ENCODE results near the gene SYT6.
"Not testable (repeated sequence)": the region's sequence is repeated elsewhere in the genome, so short reads cannot be mapped to it uniquely, and the experiment has no call there.

Gene SYT6

DNA sequence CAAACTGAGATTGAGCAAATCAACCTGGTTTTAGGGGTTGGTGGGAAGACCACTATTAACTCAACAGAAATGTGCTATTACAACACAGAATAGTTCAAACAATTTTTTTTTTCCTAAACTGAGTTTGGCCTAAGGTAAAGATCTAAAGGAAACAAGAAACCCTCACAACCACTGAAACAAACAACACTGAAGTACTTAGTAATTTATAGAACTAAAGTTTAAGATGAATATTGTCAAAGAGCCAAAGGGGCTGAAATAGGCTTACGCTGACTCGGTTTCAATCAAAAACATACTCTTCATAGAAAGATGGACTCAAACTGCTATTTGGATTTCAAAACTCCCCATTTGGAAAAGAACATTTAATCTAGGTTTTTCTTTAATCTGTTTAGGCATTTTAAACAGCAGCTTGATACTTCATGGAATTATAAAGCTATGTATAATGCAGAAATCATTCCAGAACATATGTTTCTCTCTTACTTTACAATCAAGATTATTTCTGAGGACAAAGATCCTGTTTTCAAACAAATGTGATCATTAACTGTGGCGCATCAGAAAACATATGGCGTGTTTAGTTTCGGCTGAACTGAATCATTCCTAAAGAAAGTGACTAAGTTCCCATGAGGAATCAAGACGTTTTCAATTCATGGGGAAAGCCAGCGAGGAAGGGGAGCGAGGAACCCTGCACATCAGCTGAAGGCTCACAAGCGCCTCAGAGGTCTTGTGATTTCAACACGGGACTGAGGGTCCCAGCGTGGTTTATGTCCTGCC lies 62.7 kb downstream of the SYT6 start:
- no peak for DNase-seq

DNA sequence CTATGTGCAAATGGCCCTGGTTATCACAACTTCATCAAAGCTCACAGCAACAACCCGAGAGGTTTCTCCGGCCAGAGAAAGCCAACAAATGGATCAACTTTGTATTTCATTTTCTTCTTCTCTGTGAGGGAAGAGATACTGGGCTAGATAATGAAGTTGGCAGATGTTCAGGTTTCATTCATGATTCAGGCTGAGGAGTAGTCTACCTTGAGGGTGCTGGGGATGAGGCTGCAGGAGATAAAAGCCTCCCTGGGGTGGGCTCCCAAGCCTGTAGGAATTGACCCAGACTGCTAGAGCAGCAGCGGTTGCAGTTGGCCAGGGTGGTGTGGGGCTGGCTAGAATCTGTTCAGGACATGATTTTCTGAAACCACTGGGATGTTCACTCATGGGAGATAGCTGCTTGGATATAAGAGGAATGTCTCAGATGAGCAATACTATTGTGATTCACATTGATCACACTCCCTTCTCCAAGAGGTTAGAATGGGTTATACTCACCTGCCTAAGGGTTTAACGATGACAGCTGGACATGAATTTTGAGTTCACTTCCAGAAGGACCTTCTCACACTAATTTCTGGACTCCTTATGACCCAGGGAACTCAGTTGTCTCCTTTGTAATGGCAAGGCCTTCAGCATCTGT lies 64.0 kb downstream of the SYT6 start:
- no peak for DNase-seq

DNA sequence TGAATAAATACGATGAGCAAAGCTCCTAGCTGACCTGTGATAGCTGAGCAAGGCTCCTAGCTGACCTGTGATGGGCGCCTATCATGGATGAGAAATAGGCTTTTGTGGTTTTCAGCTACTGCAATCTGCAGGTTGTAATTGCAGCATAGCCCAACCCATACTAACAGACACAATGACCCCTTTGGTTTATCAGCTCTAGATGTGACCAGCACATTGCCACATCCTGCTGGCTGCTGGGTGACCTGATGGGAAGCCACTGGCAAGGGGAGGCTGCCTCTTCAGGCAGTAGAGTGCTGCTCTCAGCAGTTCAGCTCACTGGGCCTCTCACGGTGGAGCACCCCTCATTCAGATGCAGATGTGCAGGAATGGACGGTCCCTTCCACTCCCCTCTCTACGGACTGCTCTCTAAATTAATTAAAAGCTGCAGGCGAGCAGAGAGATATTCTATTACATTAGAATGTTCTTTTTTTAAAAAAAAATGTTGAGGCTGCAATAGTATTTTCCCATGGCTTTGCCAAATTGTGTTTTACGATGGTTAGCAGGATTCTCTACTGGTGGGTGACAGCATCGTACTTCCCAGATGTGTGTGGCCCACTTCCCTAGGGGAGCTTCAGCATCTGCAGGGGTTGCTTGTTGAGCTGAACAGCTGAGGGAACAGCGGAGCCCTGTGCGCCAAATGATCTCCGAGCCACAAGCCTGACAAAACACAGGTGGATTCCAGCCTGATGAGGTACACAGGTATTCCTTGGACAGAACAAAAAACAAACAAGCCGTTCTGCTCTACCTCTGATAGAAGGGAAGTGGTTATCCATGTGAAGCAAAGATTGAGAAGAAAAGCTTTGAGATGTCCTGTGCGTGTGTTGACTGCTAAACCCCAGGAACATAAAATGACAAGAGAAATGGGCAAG lies 65.0 kb downstream of the SYT6 start:
- DNase-seq = no peak

DNA sequence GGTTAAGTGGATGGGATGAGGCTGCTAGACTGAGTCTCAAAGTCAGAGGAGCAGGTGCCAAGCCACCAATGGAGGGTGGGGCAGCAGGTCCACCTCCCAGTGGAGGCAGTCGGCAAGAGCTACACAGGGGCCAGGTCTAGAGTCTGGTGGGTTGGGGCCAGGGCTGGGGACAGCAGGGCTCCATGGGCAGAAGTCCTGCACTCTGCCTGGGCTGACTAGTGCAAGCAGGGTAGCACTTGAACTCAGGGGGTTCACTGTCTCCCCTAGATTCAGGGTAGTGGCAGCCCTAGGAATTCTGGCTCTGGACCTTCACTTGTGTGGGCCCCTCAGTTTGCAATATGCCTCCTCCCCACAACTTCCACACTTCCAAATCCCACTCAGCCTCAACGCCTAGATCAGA lies 66.2 kb downstream of the SYT6 start:
- DNase-seq = no peak

DNA sequence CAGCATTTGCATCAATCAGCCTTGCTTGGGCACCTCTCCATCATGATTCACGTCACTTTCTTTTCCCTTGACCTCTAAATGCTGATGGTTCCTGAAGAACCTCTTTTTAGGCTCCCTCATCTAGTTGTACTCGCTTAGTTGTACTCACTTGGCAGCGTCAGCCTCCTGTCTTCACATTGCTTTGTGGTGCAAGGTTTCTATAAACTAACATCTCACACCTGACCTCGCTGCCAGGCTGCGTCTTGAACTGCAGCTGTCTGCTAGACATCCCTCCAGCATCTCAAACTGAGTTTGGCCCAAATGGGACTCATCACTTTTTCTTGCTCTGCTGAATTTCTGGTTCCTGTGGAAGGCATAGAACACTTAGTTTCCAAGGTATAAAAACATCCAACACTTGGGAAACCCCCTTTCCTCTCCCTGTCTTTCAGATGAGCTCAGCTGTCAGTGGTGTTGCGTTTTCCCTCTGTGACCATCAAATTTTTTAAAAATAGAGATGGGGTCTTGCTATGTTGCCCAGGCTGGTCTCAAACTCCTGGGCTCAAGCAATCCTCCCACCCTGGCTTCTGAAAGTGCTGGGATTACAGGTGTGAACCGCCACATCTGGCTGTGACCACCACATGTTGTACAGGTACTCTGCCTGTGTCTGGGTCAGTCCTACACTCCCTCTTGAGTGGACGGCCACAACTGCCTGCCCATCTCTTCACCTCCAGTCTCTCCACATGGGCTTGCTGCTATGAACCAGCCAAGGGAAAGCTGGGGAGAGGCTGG lies 66.9 kb downstream of the SYT6 start:
- no peak for DNase-seq

DNA sequence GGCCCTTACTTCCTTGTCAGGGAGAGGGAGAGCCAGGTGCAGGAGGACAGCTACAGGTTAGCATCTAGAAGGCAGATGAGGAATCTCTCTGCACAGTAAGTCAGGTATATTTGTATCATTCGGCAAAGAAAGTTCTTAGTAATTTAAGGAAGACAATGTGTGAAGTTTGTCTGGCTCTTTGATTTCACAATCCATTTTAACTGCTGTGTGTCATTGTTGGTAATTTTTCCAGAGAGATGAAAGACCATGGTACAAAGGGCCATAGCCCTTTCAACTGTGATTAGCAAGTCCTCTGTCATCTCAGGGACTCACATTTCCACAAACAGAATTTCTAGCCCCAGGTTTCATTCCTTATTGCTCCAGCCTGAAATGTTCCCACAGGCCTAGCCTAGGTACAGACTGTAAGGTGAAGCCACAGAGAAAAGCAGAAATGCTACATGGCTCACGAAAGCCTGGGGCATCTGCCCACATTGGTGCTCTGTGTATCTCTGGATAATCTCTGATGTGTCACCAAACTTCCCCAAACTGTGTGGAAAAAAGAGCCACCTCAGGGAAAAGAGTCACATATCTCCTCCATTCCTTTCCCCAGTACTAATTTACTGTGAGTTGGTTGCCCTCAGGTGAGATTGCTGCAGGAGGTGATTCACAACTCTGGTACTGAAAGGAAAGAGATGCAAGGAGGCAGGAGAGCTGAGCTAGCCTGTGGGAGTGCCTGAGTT lies 70.6 kb downstream of the SYT6 start:
- DNase-seq = no peak

DNA sequence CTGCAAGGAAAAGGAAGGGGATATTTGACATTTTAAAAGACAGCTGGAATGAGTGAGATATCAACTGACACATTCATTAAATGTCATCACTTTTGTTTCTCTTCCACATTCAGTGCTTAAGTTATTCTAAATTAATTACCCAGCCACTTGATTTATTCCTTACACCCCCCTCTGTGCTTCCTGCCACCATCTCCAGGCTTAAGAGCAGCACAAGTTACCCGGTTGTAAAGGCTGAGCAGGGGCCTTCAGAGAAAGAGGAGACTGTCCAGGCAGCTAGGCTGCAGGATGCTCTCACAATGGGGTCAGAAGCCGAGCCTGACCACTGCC lies 71.4 kb downstream of the SYT6 start:
- DNase-seq = no peak

DNA sequence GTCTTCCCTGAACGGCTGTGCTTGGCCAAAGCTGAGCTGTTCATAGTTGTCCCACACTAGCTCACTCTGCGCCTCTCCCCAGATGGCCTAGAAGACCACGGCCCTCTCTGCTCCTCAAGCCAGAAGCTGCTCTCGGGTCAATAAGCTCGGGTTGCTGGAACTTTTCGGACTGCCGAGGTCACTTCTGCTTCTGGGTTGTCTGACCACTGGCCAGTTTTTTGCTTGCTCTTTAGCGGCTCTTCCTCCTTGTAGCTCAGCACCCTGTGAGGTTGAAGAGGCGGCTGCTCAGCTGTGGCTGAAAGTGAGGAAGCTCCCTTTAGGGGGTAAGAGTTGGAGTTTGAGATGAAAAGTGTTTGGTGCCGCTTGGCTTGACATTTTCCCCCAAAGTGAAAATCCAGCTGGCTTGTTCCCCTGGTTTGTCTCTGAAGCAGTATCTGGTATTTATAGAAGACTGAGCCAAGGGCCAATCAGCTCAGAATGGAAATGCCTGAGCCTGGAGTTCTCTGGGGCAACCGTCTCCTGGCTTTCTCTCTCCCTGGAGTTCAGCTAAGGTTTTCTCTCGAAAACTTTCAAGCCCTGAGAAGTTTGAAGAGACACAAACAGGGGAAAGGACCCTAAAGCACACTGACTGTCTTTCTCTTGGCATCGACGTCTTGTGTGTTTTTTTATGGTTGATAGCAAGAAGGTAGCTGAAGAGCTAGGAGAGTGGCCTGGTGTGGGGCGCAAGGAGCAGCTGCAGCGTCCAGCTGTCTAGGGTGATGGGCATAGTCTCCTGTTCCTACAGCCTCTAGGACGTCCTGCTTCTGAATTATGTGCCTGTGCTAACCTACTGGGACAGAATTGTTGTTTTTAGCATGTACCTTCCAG lies 72.0 kb downstream of the SYT6 start:
- DNase-seq = no peak

DNA sequence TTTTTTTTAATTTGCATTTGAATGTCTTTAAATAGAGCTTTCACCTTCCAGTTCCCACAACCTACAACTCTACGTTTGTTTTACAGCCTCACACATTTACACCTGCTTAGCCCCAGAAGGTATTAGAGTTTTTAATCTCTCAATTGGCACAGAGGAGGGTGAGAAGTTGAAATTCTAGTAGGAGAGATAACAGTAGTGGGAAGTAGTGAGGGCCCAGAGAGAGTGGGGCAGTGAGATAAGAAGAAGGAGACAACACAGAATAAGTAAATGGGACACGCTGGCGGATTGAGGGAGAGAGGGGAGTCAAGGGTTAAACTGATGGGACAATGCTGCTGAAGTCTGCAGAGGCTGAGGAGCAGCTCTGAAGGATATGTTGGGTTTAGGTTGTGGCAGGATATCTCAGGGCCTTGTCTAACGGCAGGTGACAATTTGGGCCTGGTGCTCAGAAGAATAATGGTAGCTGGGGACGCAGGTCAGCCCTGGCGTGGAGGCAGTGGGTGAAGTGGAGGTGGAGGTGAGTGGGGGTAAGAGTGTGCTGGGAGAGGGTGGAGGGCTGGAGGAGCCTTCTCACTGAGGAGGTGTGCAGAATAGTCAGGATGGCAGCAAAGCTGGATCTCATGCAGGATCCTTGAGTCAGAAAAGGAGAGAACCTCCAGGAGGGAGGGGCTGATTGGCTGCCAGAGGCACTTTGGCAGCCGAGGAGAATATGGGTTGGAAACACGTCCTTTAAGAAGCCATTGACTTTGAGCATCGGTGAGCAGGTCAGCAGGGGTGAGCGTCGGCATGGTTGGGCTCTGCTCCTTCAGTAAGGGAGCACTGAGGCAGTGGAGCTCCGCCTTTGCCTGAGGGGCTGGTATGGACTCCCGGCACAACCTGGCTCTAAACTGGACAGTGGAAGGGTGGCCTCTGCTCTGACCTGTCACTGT lies 72.9 kb downstream of the SYT6 start:
- DNase-seq = no peak

DNA sequence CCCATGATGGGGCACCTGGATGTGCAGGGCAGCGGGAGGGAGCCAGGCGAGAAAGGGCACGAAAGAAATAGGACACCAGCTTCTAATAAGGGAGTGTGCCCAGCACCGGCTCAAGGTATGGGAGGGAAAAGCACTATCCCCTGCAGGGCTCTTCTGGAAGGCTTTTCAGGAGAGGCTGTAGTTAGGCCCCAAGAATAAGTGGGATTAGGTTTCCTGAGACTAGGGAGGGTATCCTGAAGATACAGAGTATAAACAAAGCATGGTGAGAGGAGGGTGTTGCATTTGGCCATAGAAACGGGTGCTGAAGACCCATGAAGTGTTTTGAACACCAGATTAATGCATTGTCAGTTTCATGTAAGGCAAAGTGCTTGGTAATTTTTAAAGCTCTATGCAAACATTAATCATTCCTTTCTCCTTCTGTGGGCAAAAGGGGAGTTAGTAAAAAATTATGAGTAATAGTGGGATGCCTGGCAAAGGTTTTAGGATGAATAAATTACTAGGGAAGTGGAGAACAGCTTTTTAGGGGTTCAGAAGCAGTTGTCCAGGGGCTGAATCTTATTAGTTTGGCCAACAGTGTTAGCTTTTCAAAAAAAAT lies 74.0 kb downstream of the SYT6 start:
- DNase-seq = no peak

DNA sequence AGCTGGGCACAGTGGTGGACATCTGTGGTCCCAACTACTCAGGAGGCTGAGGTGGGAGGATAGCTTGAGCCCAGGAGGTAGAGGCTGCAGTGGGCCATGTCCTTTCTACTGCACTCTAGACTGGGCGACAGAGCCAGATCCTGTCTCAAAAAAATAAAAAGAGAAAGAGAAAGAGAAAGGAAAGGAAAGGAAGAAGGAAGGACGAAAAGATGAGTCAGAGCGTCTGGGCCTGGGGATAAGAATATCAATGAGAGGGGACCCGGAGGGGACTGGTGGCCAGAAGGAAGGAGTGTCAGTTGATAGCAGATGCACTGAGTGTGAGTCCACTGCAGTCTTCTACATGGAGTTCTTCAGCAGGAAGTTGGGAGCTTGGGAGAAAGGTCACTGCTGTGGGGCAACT lies 75.6 kb downstream of the SYT6 start:
- no peak for DNase-seq

DNA sequence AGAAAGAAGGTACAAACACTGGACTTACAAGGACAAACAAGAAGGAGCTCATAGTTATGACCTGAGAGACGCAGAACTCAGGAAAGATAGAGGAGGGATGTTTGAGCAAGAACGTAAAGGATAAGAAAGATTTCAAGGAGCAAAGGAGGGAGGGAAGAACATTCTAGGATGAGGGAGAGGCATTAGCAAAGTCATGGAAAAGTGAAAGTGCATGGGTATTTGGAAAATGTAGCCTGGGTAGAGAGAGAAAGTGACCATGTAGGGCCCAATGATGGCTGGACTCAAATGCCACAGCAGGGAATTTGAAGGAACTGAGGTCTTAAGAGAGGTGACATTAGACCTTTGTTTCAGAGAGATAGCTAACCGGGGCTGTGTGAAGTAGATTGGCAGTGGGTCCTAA lies 76.5 kb downstream of the SYT6 start:
- DNase-seq = no peak

DNA sequence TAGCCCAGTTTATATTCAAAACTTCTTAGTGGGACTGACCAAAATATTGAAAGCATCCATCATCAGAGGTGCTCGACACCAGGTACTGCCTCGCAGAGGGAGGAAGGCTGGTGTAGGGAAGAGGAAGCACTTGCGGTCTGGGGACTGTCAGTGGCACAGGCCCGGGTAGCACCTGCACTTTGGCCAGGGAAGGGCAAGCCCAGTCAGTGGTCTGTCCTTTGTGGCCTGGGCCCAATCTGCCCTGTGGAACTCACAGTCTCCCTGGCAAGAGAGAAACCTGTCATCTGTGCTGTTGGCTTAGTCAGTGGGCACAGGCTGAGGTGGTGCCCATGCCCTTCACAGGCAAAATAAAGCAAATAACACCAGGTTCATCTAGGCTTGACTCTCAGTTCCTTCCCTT lies 77.4 kb downstream of the SYT6 start:
- DNase-seq = no peak

DNA sequence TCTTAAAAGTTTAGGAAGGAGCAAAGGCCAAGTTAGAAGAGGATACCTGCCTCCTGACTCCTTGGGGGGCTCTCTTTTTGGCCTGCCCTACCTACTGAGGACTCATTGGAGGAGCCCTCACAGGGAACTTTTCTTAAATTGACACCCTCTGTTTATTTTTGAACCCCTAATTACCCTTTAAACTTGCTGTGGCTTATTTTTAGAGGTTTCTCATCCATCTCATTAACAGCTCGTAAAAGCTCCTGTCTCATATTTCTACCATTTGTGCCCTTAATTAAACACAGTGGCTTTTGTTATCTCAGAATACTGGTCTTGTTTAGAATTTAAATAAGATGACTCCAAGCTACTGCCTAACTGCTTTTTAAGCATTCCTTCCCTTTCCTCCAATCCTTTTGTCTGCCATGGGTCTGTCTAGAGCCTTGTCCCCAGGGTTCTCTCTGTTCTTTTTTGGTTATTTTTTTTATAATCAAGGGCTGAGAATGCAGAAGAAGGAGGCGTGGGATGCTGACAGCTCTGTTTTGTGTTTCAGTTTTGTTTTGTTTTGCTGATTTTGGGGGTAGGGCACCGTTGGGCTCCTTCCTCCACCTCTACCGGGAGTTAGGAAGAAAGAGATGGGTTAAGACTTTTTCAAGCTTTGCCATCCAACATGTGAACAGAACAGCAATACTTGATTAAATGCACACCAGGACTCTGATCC lies 78.0 kb downstream of the SYT6 start:
- no peak for DNase-seq

DNA sequence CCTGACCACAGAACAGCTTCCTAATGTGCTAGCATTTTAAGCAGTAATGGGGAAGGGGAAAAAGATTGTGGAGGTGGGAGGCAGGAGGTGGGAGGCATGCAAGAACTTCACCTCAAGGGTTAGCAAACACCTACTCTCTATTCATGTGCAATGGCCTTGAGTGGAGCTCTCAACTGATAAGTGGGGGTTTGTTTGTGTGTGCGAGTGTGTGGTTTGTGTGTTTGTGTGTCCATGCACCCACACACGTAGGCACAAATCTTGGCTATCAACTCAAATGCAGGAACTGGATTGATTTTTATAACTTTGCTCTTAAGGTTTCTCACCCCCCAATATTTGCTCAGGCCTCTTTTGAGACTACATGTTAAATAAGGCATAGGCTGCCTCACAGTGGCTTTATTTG lies 78.6 kb downstream of the SYT6 start:
- no peak for DNase-seq

DNA sequence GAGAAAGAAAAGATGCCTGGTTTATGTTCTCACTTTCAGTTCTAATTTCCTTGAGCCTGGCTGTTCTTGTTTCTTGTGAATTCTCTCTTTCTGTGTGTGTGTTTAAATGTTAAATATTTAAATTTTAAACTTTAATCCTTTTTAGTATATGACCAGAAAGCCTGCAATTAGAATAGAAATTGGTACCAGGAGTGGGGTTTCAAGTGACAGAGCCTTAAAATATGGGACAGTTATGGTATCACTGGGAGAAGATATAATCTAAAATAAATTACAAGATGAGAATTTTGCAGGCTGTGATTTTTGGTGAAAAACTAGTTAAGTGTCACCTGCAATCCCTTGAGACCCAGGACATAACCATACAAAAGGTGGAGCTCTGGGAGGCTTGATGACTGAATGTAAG lies 81.4 kb downstream of the SYT6 start:
- no peak for DNase-seq

DNA sequence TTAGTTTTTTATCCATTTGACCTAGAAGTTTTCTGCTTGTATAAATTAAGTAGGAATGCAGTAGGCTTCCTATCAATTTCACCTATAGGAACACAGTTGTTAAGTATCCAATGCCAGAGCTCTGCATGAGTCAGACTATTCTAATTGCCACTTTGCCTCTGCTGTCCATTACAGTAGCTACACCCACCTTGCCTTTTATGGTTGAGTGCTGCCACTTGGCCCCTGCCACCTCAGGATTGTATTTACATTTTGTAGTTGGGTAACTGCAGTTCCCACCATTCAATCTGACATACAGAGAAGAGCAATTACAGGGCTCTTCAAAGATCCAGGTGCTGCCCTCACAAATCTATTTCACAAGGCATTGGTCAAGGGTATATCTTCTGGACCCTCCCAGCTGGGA lies 83.9 kb downstream of the SYT6 start:
- not testable (repeated sequence) for DNase-seq

DNA sequence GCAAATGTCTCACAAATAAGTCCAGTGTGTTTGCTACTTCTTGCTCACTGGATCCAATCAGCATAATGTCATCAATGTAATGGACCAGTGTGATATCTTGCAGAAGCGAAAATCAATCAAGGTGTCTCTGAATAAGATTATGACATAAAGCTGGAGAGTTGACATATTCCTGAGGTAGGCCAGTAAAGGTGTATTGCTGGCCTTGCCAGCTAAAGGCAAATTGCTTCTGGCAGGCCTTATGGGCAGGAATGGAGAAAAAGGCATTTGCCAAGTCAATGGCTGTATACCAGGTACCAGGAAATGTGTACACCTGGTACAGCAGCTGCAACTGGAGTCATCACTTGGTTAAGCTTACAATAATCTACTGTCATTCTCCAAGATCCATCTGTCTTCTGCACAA lies 85.0 kb downstream of the SYT6 start:
- not testable (repeated sequence) for DNase-seq

DNA sequence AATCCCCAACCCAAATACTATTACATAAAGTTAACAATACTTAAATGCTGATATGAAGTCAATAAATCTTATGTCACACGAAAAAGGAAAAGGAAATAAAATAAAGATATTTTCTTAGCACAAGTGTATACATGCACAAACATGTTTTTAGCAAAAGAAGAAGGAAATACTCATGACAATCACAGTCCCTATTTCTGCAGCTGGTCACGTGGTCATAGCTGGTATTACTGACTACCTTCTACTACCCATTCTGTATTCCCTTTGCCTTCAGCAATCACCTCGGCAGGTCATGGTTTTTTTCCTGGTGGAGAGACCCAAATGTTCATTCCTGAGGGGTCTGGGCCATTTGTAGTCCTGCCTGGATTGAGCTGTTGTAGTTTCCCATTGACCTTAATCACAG lies 88.0 kb downstream of the SYT6 start:
- not testable (repeated sequence) for DNase-seq
